Nephron (organoid): ENCODE data around the gene STEAP1.

Source experiments
- H3K27ac Mint-ChIP-seq, 3 experiments: 2 replicates each; pipeline ENCODE4 v1.8.0; 2020; ENCODE audit warnings: mixed read lengths in 3 of 3, mild to moderate bottlenecking in 2 of 3, moderate library complexity in 1 of 3
- H3K27me3 Mint-ChIP-seq: 2 replicates; pipeline ENCODE4 v1.8.0; 2021; ENCODE audit warnings: low read depth, mild to moderate bottlenecking, moderate library complexity, mixed read lengths
- H3K36me3 Mint-ChIP-seq: 2 replicates; pipeline ENCODE4 v1.8.0; 2020; ENCODE audit warnings: low read depth, mixed read lengths
- H3K4me1 Mint-ChIP-seq: 2 replicates; pipeline ENCODE4 v1.8.0; 2020; ENCODE audit warnings: mixed read lengths
- H3K4me3 Mint-ChIP-seq, 3 experiments: 2 replicates each; pipeline ENCODE4 v1.8.0; 2020; ENCODE audit warnings: mild to moderate bottlenecking in 3 of 3, mixed read lengths in 3 of 3, moderate library complexity in 2 of 3
- H3K9me3 Mint-ChIP-seq: 2 replicates; pipeline ENCODE4 v1.8.0; 2020; ENCODE audit warnings: mixed read lengths
- TF ChIP-seq, protein P1 (sequence below), 3 experiments: fragments of 200-600 bp; sonication (generic); IDR thresholded peaks; one replicate each; pipeline ENCODE4 v1.5.0; 2021; ENCODE audit warnings: antibody characterized with exemption in 3 of 3; ENCODE audit not compliant: unreplicated experiment in 3 of 3

The STEAP1 gene

DNA sequence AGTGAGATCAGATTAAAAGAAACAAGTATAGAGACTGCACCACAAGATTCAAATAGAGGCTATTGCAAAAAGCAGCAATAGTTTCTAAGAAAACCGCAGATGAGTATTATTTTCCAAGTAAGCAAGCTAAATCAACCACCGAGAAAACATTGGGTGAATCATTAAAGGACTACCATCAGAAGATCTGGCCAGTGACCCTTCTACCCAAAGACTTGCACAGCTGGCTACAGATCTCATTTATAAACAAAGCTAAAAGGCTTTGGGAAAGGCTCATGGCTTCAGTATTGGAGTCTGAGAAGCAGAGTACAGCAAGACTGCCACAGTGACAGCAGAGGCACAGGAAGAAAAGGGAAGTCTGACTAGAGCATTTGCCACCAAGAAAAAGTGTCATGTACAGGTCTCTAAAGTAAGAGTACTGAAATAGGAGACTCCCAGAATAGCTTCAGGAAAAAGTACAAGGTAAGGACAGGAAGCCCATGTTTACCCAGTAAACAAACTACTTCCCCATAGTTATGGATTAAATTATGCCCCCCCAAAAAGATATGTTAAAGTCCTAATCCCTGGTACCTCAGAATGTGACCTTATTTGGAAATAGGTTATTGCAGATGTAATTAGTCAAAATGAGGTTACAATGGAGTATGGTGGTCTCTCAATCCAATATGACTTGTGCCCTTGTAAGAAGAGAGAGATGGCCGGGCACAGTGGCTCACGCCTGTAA lies 19.0 kb downstream of the STEAP1 start:
- TF ChIP-seq, protein P1, sequence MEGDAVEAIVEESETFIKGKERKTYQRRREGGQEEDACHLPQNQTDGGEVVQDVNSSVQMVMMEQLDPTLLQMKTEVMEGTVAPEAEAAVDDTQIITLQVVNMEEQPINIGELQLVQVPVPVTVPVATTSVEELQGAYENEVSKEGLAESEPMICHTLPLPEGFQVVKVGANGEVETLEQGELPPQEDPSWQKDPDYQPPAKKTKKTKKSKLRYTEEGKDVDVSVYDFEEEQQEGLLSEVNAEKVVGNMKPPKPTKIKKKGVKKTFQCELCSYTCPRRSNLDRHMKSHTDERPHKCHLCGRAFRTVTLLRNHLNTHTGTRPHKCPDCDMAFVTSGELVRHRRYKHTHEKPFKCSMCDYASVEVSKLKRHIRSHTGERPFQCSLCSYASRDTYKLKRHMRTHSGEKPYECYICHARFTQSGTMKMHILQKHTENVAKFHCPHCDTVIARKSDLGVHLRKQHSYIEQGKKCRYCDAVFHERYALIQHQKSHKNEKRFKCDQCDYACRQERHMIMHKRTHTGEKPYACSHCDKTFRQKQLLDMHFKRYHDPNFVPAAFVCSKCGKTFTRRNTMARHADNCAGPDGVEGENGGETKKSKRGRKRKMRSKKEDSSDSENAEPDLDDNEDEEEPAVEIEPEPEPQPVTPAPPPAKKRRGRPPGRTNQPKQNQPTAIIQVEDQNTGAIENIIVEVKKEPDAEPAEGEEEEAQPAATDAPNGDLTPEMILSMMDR (IDR thresholded peaks at IDR 0.05; ENCODE audit: unreplicated experiment in 3 of 3): no peak
- H3K4me1 Mint-ChIP-seq: no peaks in the 10 kb centered on the region
- peak overlapping the region in 2 of 3 experiments; percentile 33 to 69 for H3K27ac Mint-ChIP-seq
- H3K27me3 Mint-ChIP-seq: no peaks in the 10 kb centered on the region
- no peak overlapping the region for H3K4me3 Mint-ChIP-seq
- H3K9me3 Mint-ChIP-seq: peaks cover 18% of the 10 kb centered on the region
- H3K36me3 Mint-ChIP-seq: peaks cover 3% of the 10 kb centered on the region

DNA sequence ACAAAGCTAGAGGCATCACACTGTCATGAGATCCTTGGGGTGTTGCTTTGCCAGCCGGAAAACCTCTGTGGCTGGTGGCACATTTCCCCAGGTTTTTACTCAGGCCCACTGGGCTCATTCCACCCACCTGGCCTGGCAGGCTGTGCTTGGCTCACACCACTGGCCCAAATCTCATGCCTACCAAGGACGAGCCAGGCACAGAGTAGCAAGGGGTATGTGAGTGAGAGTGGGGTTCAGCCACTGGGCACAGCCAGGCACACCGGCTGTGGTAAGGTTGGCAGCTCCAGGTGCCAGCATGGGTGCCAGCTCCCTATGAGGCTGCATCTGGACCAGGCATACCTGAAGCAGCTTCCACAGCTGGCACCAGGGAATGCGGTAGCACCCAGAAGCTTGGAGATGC lies 21.4 kb downstream of the STEAP1 start:
- H3K4me1 Mint-ChIP-seq: no peaks in the 10 kb centered on the region
- H3K4me3 Mint-ChIP-seq: no peak overlapping the region
- H3K36me3 Mint-ChIP-seq: peaks cover 3% of the 10 kb centered on the region
- TF ChIP-seq, protein P1 (IDR thresholded peaks at IDR 0.05; ENCODE audit: unreplicated experiment in 3 of 3): no peak
- H3K27ac Mint-ChIP-seq: no peak overlapping the region
- peaks cover 13% of the 10 kb centered on the region for H3K9me3 Mint-ChIP-seq
- no peaks in the 10 kb centered on the region for H3K27me3 Mint-ChIP-seq

DNA sequence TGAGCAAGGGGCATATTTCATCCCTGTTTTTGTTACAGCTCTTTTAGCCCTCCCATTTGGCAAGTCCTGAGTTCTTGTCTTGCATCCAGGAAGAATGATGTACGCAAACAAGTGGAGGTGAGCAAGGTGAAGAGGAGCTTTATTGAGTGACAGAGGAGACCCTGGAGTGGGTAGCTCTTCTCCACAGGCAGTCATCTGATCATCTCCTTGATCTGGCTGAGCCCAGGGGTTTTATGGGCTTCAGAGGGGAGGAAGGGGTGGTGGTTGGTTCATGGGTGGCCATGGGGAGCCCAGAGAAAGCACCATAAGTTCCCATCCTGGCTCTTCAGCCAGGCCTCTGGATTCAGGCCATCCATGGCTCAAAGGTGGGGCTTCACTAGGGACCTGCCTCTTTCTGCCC lies 21.9 kb downstream of the STEAP1 start:
- H3K4me1 Mint-ChIP-seq: no peaks in the 10 kb centered on the region
- no peak overlapping the region for H3K4me3 Mint-ChIP-seq
- peaks cover 8% of the 10 kb centered on the region for H3K9me3 Mint-ChIP-seq
- H3K27me3 Mint-ChIP-seq: no peaks in the 10 kb centered on the region
- TF ChIP-seq, protein P1 (IDR thresholded peaks at IDR 0.05; ENCODE audit: unreplicated experiment in 3 of 3): no peak
- no peak overlapping the region for H3K27ac Mint-ChIP-seq
- H3K36me3 Mint-ChIP-seq: no peaks in the 10 kb centered on the region

DNA sequence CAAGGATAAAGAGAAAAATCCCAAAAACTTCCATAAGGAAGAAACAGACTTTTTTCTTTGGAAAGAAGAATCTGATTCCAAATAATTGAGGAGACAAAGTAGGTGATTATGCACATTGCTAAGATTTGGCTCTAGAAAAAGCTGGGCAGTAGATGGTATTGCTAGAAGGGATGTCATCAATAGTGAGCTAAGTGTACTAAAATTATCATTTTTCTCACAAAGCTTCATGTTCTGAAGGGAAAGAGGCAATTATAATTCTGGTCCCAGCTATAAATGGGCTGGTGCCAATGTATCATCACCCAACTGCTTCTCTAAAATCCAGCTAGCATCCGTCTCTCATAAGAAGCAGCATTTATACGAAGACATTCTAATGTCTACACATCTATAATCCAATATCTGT lies 23.9 kb downstream of the STEAP1 start:
- no peaks in the 10 kb centered on the region for H3K36me3 Mint-ChIP-seq
- TF ChIP-seq, protein P1 (IDR thresholded peaks at IDR 0.05; ENCODE audit: unreplicated experiment in 3 of 3): no peak
- no peaks in the 10 kb centered on the region for H3K4me1 Mint-ChIP-seq
- H3K27ac Mint-ChIP-seq: no peak overlapping the region
- H3K9me3 Mint-ChIP-seq: no peaks in the 10 kb centered on the region
- no peak overlapping the region for H3K4me3 Mint-ChIP-seq
- H3K27me3 Mint-ChIP-seq: no peaks in the 10 kb centered on the region

DNA sequence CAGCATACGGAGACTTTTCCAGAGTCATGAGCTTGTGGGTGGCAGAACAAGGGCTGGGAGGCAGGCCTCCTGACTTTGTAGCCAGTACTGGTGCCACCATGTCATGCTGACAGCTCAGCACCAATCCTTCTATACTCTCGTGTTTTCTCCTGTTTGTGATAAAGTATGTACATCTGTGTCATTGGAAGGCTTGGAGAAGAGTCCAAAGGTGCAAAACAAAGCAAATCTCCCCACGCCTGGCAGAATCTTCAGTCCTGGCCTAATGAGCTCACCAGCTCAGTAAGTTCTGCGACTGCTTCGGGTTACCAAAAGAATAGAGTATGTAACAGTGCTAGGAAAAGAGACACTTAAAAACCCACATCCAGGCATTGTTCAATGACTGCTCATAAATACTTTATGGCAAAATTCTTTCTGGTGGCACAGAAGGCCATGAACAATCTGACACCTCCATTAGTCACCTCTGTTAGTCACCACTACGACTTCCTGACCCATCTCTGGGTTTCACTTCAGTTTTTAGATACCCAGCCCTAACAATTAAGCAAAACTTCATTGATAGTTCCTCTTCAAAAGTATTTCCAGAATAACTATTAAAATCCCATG lies 24.5 kb downstream of the STEAP1 start:
- Mint-ChIP-seq H3K4me1 (no peaks in the 10 kb centered on the region), H3K9me3 (no peaks in the 10 kb centered on the region)

More for the DNA sequence above, 24.5 kb downstream of the STEAP1 start:
- Mint-ChIP-seq H3K36me3 (no peaks in the 10 kb centered on the region), H3K27ac (no peak overlapping the region), H3K4me3 (no peak overlapping the region), H3K27me3 (no peaks in the 10 kb centered on the region)
- TF ChIP-seq, protein P1 (IDR thresholded peaks at IDR 0.05; ENCODE audit: unreplicated experiment in 3 of 3): no peak
